Glutamatergic neuron (in vitro differentiated cells): Measurements from ENCODE around the gene PTTG1. TPM values are rescaled to one million over a fixed set of nuclear protein-coding genes. Genes with fewer than 3 reads are reported as not detected.

ENCODE experiments used
- DNase-seq: peaks from one replicate; pipeline ENCODE4 v3.0.0; 2022
- H3K27ac Mint-ChIP-seq: one replicate; pipeline ENCODE4 v1.8.0; 2020; ENCODE audit warnings: mild to moderate bottlenecking, mixed read lengths, inconsistent platforms; ENCODE audit not compliant: unreplicated experiment
- H3K27me3 Mint-ChIP-seq: one replicate; pipeline ENCODE4 v1.8.0; 2020; ENCODE audit warnings: mild to moderate bottlenecking, moderate library complexity, mixed read lengths, inconsistent platforms; ENCODE audit not compliant: unreplicated experiment
- H3K36me3 Mint-ChIP-seq: one replicate; pipeline ENCODE4 v1.8.0; 2020; ENCODE audit warnings: mild to moderate bottlenecking, mixed read lengths, inconsistent platforms; ENCODE audit not compliant: unreplicated experiment
- H3K4me1 Mint-ChIP-seq: one replicate; pipeline ENCODE4 v1.8.0; 2020; ENCODE audit warnings: mild to moderate bottlenecking, low read depth, mixed read lengths, inconsistent platforms; ENCODE audit not compliant: unreplicated experiment
- H3K4me3 Mint-ChIP-seq: one replicate; pipeline ENCODE4 v1.8.0; 2020; ENCODE audit warnings: mild to moderate bottlenecking, mixed read lengths, inconsistent platforms; ENCODE audit not compliant: unreplicated experiment
- H3K9me3 Mint-ChIP-seq: one replicate; pipeline ENCODE4 v1.8.0; 2020; ENCODE audit warnings: mild to moderate bottlenecking, moderate library complexity, mixed read lengths, inconsistent platforms; ENCODE audit not compliant: unreplicated experiment
- CTCF ChIP-seq: fragments of 200-600 bp; sonication (generic); IDR thresholded peaks from one replicate; pipeline ENCODE4 v1.5.0; 2021; ENCODE audit not compliant: partially characterized antibody, unreplicated experiment
- total RNA-seq: library from RNA; stranded (reverse); fragmentation: NEBNext Ultra II Directional; extraction: Animal tissue kit (Norgen Biotek cat#: 25700); gene quantifications from one replicate; pipeline ENCODE4 v1.2.1, GENCODE V29; 2021; ENCODE audit not compliant: unreplicated experiment

Gene PTTG1
- total RNA-seq, 1 donor from 2014 or later = 25.3 TPM

DNA sequence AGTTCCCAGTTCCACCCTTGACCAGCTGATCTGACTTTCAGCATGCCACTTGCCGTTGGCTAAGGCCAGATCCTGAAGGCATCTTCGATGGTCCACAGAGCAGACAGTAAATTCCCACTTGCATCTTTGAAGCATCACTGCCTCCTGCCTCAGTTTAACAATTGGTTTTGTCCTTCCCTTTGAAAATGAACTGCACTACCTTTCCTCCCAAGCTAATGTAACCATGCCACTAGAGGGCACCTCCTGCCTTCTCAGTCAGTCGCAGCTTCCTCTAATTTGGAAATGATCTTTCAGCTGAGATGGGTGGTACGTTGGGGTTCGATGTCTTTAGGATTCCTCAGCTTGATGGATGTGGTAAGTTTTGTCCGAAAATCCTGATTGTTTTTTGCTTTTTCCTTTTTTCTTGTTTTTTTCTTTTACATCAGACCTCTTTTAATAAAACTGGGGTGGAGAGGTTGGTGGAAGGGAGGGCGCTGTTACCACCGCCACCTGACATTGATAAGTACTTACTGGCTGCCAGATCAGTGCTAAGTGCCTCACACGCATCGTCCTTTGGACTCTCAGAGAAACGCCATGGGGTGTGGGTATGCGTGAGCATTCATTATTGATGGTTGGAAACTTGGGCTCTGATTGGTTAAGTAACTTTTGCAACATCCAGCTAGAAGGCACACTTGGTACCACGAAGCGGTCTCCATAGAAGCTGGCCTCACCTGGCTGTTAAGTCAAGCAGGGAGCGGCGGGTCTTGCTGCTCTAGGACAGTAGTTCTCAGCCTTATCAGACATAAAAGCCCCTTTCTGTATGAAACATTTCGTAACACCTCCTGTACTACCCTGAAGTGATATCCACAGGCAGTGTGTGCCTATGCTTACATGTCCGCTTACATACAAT is 16.9 kb downstream of the PTTG1 start:
- Mint-ChIP-seq H3K4me3 (peak overlapping the region; percentile 74), H3K36me3 (no peaks in the 10 kb centered on the region), H3K9me3 (no peaks in the 10 kb centered on the region), H3K27me3 (peaks cover 5% of the 10 kb centered on the region), H3K4me1 (peaks cover 7% of the 10 kb centered on the region), H3K27ac (no peak overlapping the region)
- DNase-seq = peak; percentile 30
- no peak for TF ChIP-seq CTCF

DNA sequence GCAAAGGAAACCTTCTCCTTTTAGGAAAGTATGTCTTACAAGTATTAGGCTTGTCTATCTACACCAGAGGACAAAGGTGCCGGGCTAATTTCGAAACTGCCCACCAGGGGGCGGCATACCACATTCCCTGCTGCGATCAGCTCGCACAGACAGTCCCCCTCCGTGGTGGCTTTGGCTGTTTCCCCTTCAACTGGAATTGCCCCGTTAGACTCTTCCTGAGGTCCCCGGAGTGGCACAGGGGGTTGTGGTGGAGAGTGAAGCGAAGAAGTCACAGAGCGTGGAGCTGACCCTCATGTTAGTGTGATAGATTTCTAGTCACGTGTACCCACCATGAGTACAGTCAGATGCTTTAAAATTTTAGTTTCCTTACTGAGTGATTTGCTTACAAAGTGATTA is 17.5 kb downstream of the PTTG1 start:
- H3K27ac Mint-ChIP-seq = no peak overlapping the region
- H3K9me3 Mint-ChIP-seq = no peaks in the 10 kb centered on the region
- no peaks in the 10 kb centered on the region for H3K36me3 Mint-ChIP-seq
- peak; percentile 95 for TF ChIP-seq CTCF
- peaks cover 5% of the 10 kb centered on the region for H3K4me1 Mint-ChIP-seq
- peak; percentile 93 for DNase-seq
- peaks cover 5% of the 10 kb centered on the region for H3K27me3 Mint-ChIP-seq
- peak overlapping the region; percentile 74 for H3K4me3 Mint-ChIP-seq

- no peak for TF ChIP-seq CTCF
- Mint-ChIP-seq H3K4me3 (no peak overlapping the region), H3K27me3 (peaks cover 3% of the 10 kb centered on the region)
Measured at GRCh38 chr5:160441311-160441781, 19.7 kb downstream of the PTTG1 start.

GRCh38 chr5:160442824-160443431 is 21.3 kb downstream of the PTTG1 start:
- no peak for DNase-seq
- Mint-ChIP-seq H3K36me3 (no peaks in the 10 kb centered on the region), H3K4me1 (peaks cover 3% of the 10 kb centered on the region), H3K27ac (no peak overlapping the region), H3K4me3 (no peak overlapping the region), H3K9me3 (no peaks in the 10 kb centered on the region), H3K27me3 (peaks cover 1% of the 10 kb centered on the region)
- no peak for TF ChIP-seq CTCF

More at GRCh38 chr5:160441311-160441781, 19.7 kb downstream of the PTTG1 start:
- no peak overlapping the region for H3K27ac Mint-ChIP-seq
- DNase-seq = no peak
- peaks cover 3% of the 10 kb centered on the region for H3K4me1 Mint-ChIP-seq
- no peaks in the 10 kb centered on the region for H3K36me3 Mint-ChIP-seq
- H3K9me3 Mint-ChIP-seq = no peaks in the 10 kb centered on the region

DNA sequence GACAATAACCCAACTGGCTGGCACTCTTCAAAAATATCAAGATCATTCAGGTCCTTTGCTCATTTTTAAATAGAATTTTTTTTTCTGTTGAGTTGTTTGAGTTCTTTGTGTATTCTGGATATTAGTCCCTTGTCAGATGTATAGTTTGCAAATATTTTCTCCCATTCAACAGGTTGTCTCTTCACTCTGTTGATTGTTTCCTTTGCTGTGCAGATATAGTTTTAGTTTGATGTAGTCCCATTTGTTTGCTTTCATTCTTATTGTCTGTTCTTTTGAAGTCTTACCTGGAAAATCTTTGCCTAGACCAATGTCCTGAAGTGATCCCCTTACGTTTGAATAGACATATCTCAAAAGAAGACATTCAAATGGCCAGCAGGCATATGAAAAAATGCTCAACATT is 22.8 kb downstream of the PTTG1 start:
- H3K27ac Mint-ChIP-seq = no peak overlapping the region
- H3K36me3 Mint-ChIP-seq = peaks cover under 1% of the 10 kb centered on the region
- no peak overlapping the region for H3K4me3 Mint-ChIP-seq
- no peaks in the 10 kb centered on the region for H3K27me3 Mint-ChIP-seq
- DNase-seq = no peak
- no peak for TF ChIP-seq CTCF
- no peaks in the 10 kb centered on the region for H3K4me1 Mint-ChIP-seq
- no peaks in the 10 kb centered on the region for H3K9me3 Mint-ChIP-seq
